ENCODE data around the gene SLC9A9.

DNA sequence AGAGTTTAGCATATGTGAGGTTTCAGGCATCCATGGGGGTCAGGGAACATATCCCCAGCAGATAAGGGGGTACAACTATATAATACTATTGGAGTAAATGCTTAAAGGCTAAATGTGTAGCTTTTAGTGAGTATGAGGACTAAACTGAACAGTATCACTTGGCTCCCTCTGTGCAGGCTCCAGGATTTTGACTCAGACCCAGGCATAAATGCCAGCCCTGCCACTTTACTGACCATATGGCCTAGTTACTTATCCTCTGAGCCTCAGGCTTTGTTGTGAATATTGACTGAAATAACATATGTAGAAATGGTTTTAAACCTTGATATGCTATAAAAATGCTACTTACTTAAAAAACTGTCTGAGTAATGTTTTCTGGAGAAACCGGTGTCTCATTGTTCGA is 577.1 kb downstream of the SLC9A9 start:
- no peak for TF ChIP-seq POLR2A (IDR thresholded peaks at IDR 0.05)
- TF ChIP-seq, protein P1, sequence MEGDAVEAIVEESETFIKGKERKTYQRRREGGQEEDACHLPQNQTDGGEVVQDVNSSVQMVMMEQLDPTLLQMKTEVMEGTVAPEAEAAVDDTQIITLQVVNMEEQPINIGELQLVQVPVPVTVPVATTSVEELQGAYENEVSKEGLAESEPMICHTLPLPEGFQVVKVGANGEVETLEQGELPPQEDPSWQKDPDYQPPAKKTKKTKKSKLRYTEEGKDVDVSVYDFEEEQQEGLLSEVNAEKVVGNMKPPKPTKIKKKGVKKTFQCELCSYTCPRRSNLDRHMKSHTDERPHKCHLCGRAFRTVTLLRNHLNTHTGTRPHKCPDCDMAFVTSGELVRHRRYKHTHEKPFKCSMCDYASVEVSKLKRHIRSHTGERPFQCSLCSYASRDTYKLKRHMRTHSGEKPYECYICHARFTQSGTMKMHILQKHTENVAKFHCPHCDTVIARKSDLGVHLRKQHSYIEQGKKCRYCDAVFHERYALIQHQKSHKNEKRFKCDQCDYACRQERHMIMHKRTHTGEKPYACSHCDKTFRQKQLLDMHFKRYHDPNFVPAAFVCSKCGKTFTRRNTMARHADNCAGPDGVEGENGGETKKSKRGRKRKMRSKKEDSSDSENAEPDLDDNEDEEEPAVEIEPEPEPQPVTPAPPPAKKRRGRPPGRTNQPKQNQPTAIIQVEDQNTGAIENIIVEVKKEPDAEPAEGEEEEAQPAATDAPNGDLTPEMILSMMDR (IDR thresholded peaks at IDR 0.05): no peak

All from right lobe of liver (tissue), 4 donors.